HG03354 (cell line): ENCODE data around the gene FCER2.

ENCODE experiments used
- ATAC-seq: cut with Tn5 transposase; IDR thresholded peaks from one replicate; pipeline ENCODE4 v1.9.1; 2021; ENCODE audit warnings: mild to moderate bottlenecking; ENCODE audit not compliant: unreplicated experiment, poor library complexity, severe bottlenecking

The FCER2 gene

DNA sequence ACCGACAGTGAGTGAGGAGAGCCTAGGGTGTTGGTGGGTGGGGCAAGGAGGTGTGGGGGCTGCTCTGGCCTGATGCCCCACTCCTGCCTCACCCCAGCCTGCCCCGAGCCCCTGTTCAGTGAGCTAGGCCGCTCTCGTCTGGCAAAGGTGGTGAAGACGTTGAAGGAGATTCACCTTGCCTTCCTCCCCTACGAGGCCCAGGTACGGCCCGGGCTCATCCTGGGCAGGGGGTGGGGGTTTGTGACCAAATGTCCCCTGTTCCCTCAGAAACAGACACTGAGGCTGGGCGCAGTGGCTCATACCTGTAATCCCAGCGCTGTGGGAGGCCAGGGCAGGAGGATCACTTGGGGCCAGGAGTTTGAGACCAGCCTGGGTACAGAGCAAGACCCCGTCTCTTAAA lies 61.1 kb downstream of the FCER2 start:
- no peak for ATAC-seq

- ATAC-seq, result no peak
Measured at GRCh38 chr19:7639863-7640348, 62.0 kb downstream of the FCER2 start.

GRCh38 chr19:7638802-7639465 lies 63.0 kb downstream of the FCER2 start:
- ATAC-seq, result no peak
